Ectodermal cell (in vitro differentiated cells): ENCODE data around the gene C19orf25.

Experiments
- H3K27ac ChIP-seq: 2 replicates; pipeline ENCODE4 v1.7.0; 2013; ENCODE audit warnings: mild to moderate bottlenecking, low read depth, low read length; ENCODE audit not compliant: insufficient read depth, poor library complexity, severe bottlenecking
- H3K27me3 ChIP-seq: 2 replicates; pipeline ENCODE4 v1.7.0; 2013; ENCODE audit warnings: mild to moderate bottlenecking, low read length; ENCODE audit not compliant: insufficient read depth, control insufficient read depth, poor library complexity, severe bottlenecking
- H3K36me3 ChIP-seq: one replicate; pipeline ENCODE4 v1.7.0; 2013; ENCODE audit warnings: low read length; ENCODE audit not compliant: control insufficient read depth, insufficient read depth
- H3K4me1 ChIP-seq: one replicate; pipeline ENCODE4 v1.7.0; 2013; ENCODE audit warnings: low read length; ENCODE audit not compliant: control insufficient read depth, insufficient read depth
- H3K4me3 ChIP-seq: 2 replicates; pipeline ENCODE4 v1.7.0; 2013; ENCODE audit warnings: low read depth, low read length, control low read depth; ENCODE audit not compliant: insufficient read depth
- H3K9me3 ChIP-seq: 2 replicates; pipeline ENCODE4 v1.7.0; 2013; ENCODE audit warnings: mild to moderate bottlenecking, low read length, moderate library complexity; ENCODE audit not compliant: control insufficient read depth
- WGBS, 2 experiments: methylation state at CpG; one replicate each; pipeline ENCODE4 v1.1.7; 2013; ENCODE audit warnings: missing lambda C conversion rate in 2 of 2; 5-methylcytosine and 5-hydroxymethylcytosine counted together

C19orf25 gene

GRCh38 chr19:1465191-1466016 is 13.6 kb downstream of the C19orf25 start:
- no peaks in the 10 kb centered on the region for H3K36me3 ChIP-seq
- H3K27ac ChIP-seq, result no peak overlapping the region
- H3K27me3 ChIP-seq, result peaks cover 68% of the 10 kb centered on the region
- peaks cover 25% of the 10 kb centered on the region for H3K4me1 ChIP-seq
- no peak overlapping the region for H3K4me3 ChIP-seq
- 29 to 30% methylated on average over 83 of the region's 83 CpGs for WGBS, 2 experiments
- H3K9me3 ChIP-seq, result no peaks in the 10 kb centered on the region

GRCh38 chr19:1461862-1462261 is 17.2 kb downstream of the C19orf25 start:
- WGBS, 2 experiments, result 90 to 92% methylated on average over 24 of the region's 24 CpGs
- H3K4me3 ChIP-seq, result no peak overlapping the region
- H3K36me3 ChIP-seq, result no peaks in the 10 kb centered on the region
- H3K4me1 ChIP-seq, result peaks cover 7% of the 10 kb centered on the region
- H3K9me3 ChIP-seq, result no peaks in the 10 kb centered on the region
- no peak overlapping the region for H3K27ac ChIP-seq
- H3K27me3 ChIP-seq, result peaks cover 38% of the 10 kb centered on the region

GRCh38 chr19:1460033-1460995 is 18.7 kb downstream of the C19orf25 start:
- WGBS, 2 experiments, result 93 to 94% methylated on average over 36 of the region's 36 CpGs
- Histone ChIP-seq H3K36me3 (peaks cover under 1% of the 10 kb centered on the region), H3K4me3 (no peak overlapping the region), H3K27ac (no peak overlapping the region), H3K9me3 (no peaks in the 10 kb centered on the region), H3K4me1 (no peaks in the 10 kb centered on the region), H3K27me3 (peaks cover 36% of the 10 kb centered on the region)

GRCh38 chr19:1459479-1459878 is 19.5 kb downstream of the C19orf25 start:
- Histone ChIP-seq H3K27ac (no peak overlapping the region), H3K4me1 (no peaks in the 10 kb centered on the region), H3K4me3 (no peak overlapping the region), H3K36me3 (peaks cover 3% of the 10 kb centered on the region), H3K27me3 (peaks cover 32% of the 10 kb centered on the region), H3K9me3 (no peaks in the 10 kb centered on the region)
- WGBS, 2 experiments, result 78 to 79% methylated on average over 9 of the region's 9 CpGs

GRCh38 chr19:1457892-1458291 is 21.1 kb downstream of the C19orf25 start:
- Histone ChIP-seq H3K27ac (no peak overlapping the region), H3K36me3 (peaks cover 3% of the 10 kb centered on the region), H3K4me1 (peaks cover 4% of the 10 kb centered on the region), H3K9me3 (no peaks in the 10 kb centered on the region), H3K4me3 (no peak overlapping the region), H3K27me3 (peaks cover 40% of the 10 kb centered on the region)
- WGBS, 2 experiments, result 91% methylated on average over 16 of the region's 16 CpGs

GRCh38 chr19:1457031-1457739 is 21.8 kb downstream of the C19orf25 start:
- H3K4me3 ChIP-seq, result no peak overlapping the region

GRCh38 chr19:1456121-1456900 is 22.7 kb downstream of the C19orf25 start:
- H3K36me3 ChIP-seq, result peaks cover 3% of the 10 kb centered on the region
- peaks cover 55% of the 10 kb centered on the region for H3K27me3 ChIP-seq
- H3K4me3 ChIP-seq, result no peak overlapping the region
- no peaks in the 10 kb centered on the region for H3K9me3 ChIP-seq
- WGBS, 2 experiments, result 92 to 93% methylated on average over 43 of the region's 43 CpGs
- peaks cover 14% of the 10 kb centered on the region for H3K4me1 ChIP-seq
- no peak overlapping the region for H3K27ac ChIP-seq

More at GRCh38 chr19:1457031-1457739, 21.8 kb downstream of the C19orf25 start:
- peaks cover 11% of the 10 kb centered on the region for H3K4me1 ChIP-seq
- peaks cover 3% of the 10 kb centered on the region for H3K36me3 ChIP-seq
- H3K27ac ChIP-seq, result no peak overlapping the region
- H3K9me3 ChIP-seq, result no peaks in the 10 kb centered on the region
- WGBS, 2 experiments, result 75 to 76% methylated on average over 48 of the region's 48 CpGs
- peaks cover 47% of the 10 kb centered on the region for H3K27me3 ChIP-seq

- Histone ChIP-seq H3K36me3 (peaks cover 3% of the 10 kb centered on the region), H3K9me3 (no peaks in the 10 kb centered on the region), H3K4me3 (no peak overlapping the region), H3K27me3 (peaks cover 63% of the 10 kb centered on the region), H3K4me1 (peaks cover 15% of the 10 kb centered on the region), H3K27ac (no peak overlapping the region)
- WGBS, 2 experiments, result 73 to 76% methylated on average over 42 of the region's 42 CpGs
Observed at GRCh38 chr19:1455336-1456120, 23.5 kb downstream of the C19orf25 start.

GRCh38 chr19:1455002-1455335 is 24.0 kb downstream of the C19orf25 start:
- no peak overlapping the region for H3K4me3 ChIP-seq
- H3K9me3 ChIP-seq, result no peaks in the 10 kb centered on the region
- peaks cover 3% of the 10 kb centered on the region for H3K36me3 ChIP-seq
- WGBS, 2 experiments, result 66 to 69% methylated on average over 21 to 22 of the region's 22 CpGs
- peaks cover 15% of the 10 kb centered on the region for H3K4me1 ChIP-seq
- no peak overlapping the region for H3K27ac ChIP-seq
- H3K27me3 ChIP-seq, result peaks cover 68% of the 10 kb centered on the region
